Esophagus muscularis mucosa (tissue), 4 donors: ENCODE results near the gene RAB40B. TPM values are rescaled to one million over a fixed set of nuclear protein-coding genes. Genes with fewer than 3 reads are reported as not detected.

Experiments
- DNase-seq: peaks from one replicate; pipeline ENCODE4 v3.0.0-alpha.2; 2017; ENCODE audit errors: extremely low spot score
- H3K27ac ChIP-seq, 4 donors: fragments of 200-600 bp; sonication (generic); replicated peaks in 1 of 4; 1 replicate in 3 of 4; 2 replicates in 1 of 4; pipeline ENCODE4 v1.5.1; 2016 to 2019; ENCODE audit warnings: mild to moderate bottlenecking in 1 of 4
- H3K27me3 ChIP-seq, 4 donors: fragments of 200-600 bp; sonication (generic); one replicate each; pipeline versions ENCODE4 v1.5.1 to v1.6.0; 2016 to 2019
- H3K36me3 ChIP-seq, 4 donors: fragments of 200-600 bp; sonication (generic); one replicate each; pipeline ENCODE4 v1.5.1; 2016 to 2019
- H3K4me1 ChIP-seq, 4 donors: fragments of 200-600 bp; sonication (generic); one replicate each; pipeline ENCODE4 v1.5.1; 2016 to 2019
- H3K4me3 ChIP-seq, 4 donors: fragments of 200-600 bp; sonication (generic); 1 replicate in 2 of 4; 2 replicates in 2 of 4; pipeline ENCODE4 v1.5.1; 2016 to 2019; ENCODE audit warnings: mild to moderate bottlenecking in 4 of 4, moderate library complexity in 1 of 4
- H3K9me3 ChIP-seq, 4 donors: fragments of 200-600 bp; sonication (generic); 1 replicate in 3 of 4; 2 replicates in 1 of 4; pipeline ENCODE4 v1.5.1; 2016 to 2019
- EP300 ChIP-seq: sonication (generic); formaldehyde crosslinking; IDR thresholded peaks from one replicate; pipeline ENCODE4 v1.6.1; 2017; ENCODE audit warnings: antibody characterized with exemption
- POLR2A ChIP-seq: fragments of 450-650 bp; IDR thresholded peaks from one replicate; pipeline ENCODE4 v1.6.1; 2017; ENCODE audit warnings: antibody characterized with exemption, moderate library complexity, mild to moderate bottlenecking, low read depth
- POLR2AphosphoS5 ChIP-seq, 2 donors: sonication (generic); formaldehyde crosslinking; IDR thresholded peaks; one replicate each; pipeline ENCODE4 v1.6.1; 2017; ENCODE audit warnings: antibody characterized with exemption in 2 of 2
- WGBS: methylation state at CpG from one replicate; pipeline ENCODE4 v1.1.5; 2018; 5-methylcytosine and 5-hydroxymethylcytosine counted together
- intact Hi-C: fragments of 100-400 bp; cut with DNase I; formaldehyde crosslinking; loops from one replicate; pipeline ENCODE4 v1.15.1; 2023
- total RNA-seq, 4 donors: library from RNA; depleted of rRNA; stranded (reverse); fragments of >200 nt; gene quantifications; one replicate each; pipeline versions ENCODE4 v1.1.0 to v1.2.1, GENCODE V29; 2016
- TF ChIP-seq, protein P1 (sequence below), 3 experiments: fragments of 200-600 bp in 2 of 3; fragments of 450-650 bp in 1 of 3; sonication (generic) in 2 of 3; IDR thresholded peaks; one replicate each; pipeline ENCODE4 v1.5.1; 2017 to 2019; ENCODE audit warnings: antibody characterized with exemption in 3 of 3, mild to moderate bottlenecking in 2 of 3, moderate library complexity in 1 of 3

RAB40B gene
- total RNA-seq, 4 donors from 2014 or later: 6.2 to 24.3 (median 19.4) TPM

- H3K27me3 ChIP-seq: no peaks in the 10 kb centered on the region
- H3K36me3 ChIP-seq: peaks cover 8 to 80% (median 68%) of the 10 kb centered on the region in 4 donors
- intact Hi-C loops: no loop called here
- TF ChIP-seq POLR2A (no peak), POLR2AphosphoS5 (IDR thresholded peaks at IDR 0.05) (no peak), EP300 (no peak)
- TF ChIP-seq, protein P1, sequence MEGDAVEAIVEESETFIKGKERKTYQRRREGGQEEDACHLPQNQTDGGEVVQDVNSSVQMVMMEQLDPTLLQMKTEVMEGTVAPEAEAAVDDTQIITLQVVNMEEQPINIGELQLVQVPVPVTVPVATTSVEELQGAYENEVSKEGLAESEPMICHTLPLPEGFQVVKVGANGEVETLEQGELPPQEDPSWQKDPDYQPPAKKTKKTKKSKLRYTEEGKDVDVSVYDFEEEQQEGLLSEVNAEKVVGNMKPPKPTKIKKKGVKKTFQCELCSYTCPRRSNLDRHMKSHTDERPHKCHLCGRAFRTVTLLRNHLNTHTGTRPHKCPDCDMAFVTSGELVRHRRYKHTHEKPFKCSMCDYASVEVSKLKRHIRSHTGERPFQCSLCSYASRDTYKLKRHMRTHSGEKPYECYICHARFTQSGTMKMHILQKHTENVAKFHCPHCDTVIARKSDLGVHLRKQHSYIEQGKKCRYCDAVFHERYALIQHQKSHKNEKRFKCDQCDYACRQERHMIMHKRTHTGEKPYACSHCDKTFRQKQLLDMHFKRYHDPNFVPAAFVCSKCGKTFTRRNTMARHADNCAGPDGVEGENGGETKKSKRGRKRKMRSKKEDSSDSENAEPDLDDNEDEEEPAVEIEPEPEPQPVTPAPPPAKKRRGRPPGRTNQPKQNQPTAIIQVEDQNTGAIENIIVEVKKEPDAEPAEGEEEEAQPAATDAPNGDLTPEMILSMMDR (IDR thresholded peaks at IDR 0.05): no peak
- H3K9me3 ChIP-seq: no peaks in the 10 kb centered on the region
- peaks cover 0 to 9% (median 0%) of the 10 kb centered on the region in 4 donors for H3K4me1 ChIP-seq
- 92% methylated on average over 12 of the region's 12 CpGs for WGBS
- no peak for DNase-seq
- no peak overlapping the region for H3K27ac ChIP-seq
- H3K4me3 ChIP-seq: no peak overlapping the region
These were observed 68.3 kb downstream of the RAB40B start for GRCh38 chr17:82630212-82630611.

GRCh38 chr17:82629748-82630147, 68.8 kb downstream of the RAB40B start:
- H3K36me3 ChIP-seq: peaks cover 13 to 85% (median 72%) of the 10 kb centered on the region in 4 donors

DNA sequence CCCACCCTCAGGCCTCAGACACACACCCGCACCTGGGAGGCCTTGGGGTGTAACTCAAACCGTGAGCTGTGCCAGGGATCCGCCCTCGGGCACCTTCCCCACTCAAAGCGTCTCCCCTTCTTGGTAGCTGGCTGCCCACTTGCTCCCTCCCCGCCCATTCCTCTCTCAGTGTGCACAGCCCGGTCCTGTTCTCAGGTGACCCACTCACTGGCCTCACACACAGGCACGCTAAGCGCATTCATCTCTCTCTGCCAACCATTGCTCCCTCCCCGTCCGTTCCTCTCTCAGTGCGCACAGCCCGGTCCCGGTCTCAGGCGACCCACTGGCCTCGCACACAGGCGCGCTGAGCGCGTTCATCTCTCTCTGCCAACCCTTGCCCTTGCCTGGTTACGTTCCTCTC, 71.1 kb downstream of the RAB40B start:
- no peaks in the 10 kb centered on the region for H3K27me3 ChIP-seq
- intact Hi-C loops: no loop called here
- WGBS: 91% methylated on average over 21 of the region's 21 CpGs
- TF ChIP-seq, protein P1 (IDR thresholded peaks at IDR 0.05): no peak
- TF ChIP-seq EP300: no peak
- TF ChIP-seq POLR2AphosphoS5 (IDR thresholded peaks at IDR 0.05): no peak
- no peak for TF ChIP-seq POLR2A
- peaks cover 20 to 85% (median 80%) of the 10 kb centered on the region in 4 donors for H3K36me3 ChIP-seq
- no peak for DNase-seq
- H3K4me3 ChIP-seq: no peak overlapping the region
- no peaks in the 10 kb centered on the region for H3K4me1 ChIP-seq
- H3K9me3 ChIP-seq: no peaks in the 10 kb centered on the region
- no peak overlapping the region for H3K27ac ChIP-seq

More at GRCh38 chr17:82629748-82630147, 68.8 kb downstream of the RAB40B start:
- intact Hi-C loops: no loop called here
- no peak overlapping the region for H3K27ac ChIP-seq
- peaks cover 0 to 6% (median 0%) of the 10 kb centered on the region in 4 donors for H3K4me1 ChIP-seq
- no peak overlapping the region for H3K4me3 ChIP-seq
- H3K27me3 ChIP-seq: no peaks in the 10 kb centered on the region
- no peak for DNase-seq
- 86% methylated on average over 8 of the region's 8 CpGs for WGBS
- TF ChIP-seq POLR2AphosphoS5 (IDR thresholded peaks at IDR 0.05) (no peak), POLR2A (no peak), EP300 (no peak)
- TF ChIP-seq, protein P1 (IDR thresholded peaks at IDR 0.05): no peak
- H3K9me3 ChIP-seq: no peaks in the 10 kb centered on the region

- H3K4me3 ChIP-seq: no peak overlapping the region
- intact Hi-C loops: no loop called here
- H3K4me1 ChIP-seq: no peaks in the 10 kb centered on the region
- no peak for DNase-seq
- no peak for TF ChIP-seq EP300
- TF ChIP-seq POLR2AphosphoS5 (IDR thresholded peaks at IDR 0.05): no peak
- TF ChIP-seq, protein P1 (IDR thresholded peaks at IDR 0.05): no peak
- TF ChIP-seq POLR2A: no peak
- WGBS: 83% methylated on average over 15 of the region's 15 CpGs
- H3K27me3 ChIP-seq: no peaks in the 10 kb centered on the region
- H3K27ac ChIP-seq: no peak overlapping the region
- peaks cover 48 to 100% (median 96%) of the 10 kb centered on the region in 4 donors for H3K36me3 ChIP-seq
- no peaks in the 10 kb centered on the region for H3K9me3 ChIP-seq
These were observed 74.8 kb downstream of the RAB40B start for GRCh38 chr17:82623707-82624106.

- 91% methylated on average over 9 of the region's 10 CpGs for WGBS
- no peak for DNase-seq
- Histone ChIP-seq H3K27me3 (no peaks in the 10 kb centered on the region), H3K36me3 (peaks cover 67 to 100% (median 96%) of the 10 kb centered on the region in 4 donors), H3K4me1 (no peaks in the 10 kb centered on the region), H3K4me3 (no peak overlapping the region), H3K9me3 (no peaks in the 10 kb centered on the region), H3K27ac (no peak overlapping the region)
- TF ChIP-seq POLR2AphosphoS5 (IDR thresholded peaks at IDR 0.05) (no peak), POLR2A (no peak), EP300 (no peak)
- TF ChIP-seq, protein P1 (IDR thresholded peaks at IDR 0.05): no peak
- intact Hi-C loops: no loop called here
These were observed 78.9 kb downstream of the RAB40B start for GRCh38 chr17:82619641-82620040.
